Astrocyte (in vitro differentiated cells and primary cell): Measurements from ENCODE around the gene DMGDH. TPM values are rescaled to one million over a fixed set of nuclear protein-coding genes. Genes with fewer than 3 reads are reported as not detected.

Source experiments
- DNase-seq: peaks from one replicate; pipeline ENCODE4 v3.0.0-alpha.2; 2010; ENCODE audit warnings: low read depth
- FAIRE-seq: peaks from 2 replicates; lab custom pipeline; 2011; peaks lifted over from hg19 to GRCh38; lab: Jason Lieb, UNC
- H2AFZ ChIP-seq: 2 replicates; pipeline ENCODE4 v1.6.0; 2012; ENCODE audit warnings: low read depth, low read length, inconsistent platforms
- H3K27ac ChIP-seq: 2 replicates; pipeline ENCODE4 v1.5.1; 2011; ENCODE audit warnings: low read depth, low read length, inconsistent platforms
- H3K27me3 ChIP-seq: 2 replicates; pipeline ENCODE4 v1.6.0; 2011; ENCODE audit warnings: low read length, inconsistent platforms; ENCODE audit not compliant: insufficient read depth
- H3K36me3 ChIP-seq: 2 replicates; pipeline ENCODE4 v1.5.1; 2011; ENCODE audit warnings: low read length, inconsistent platforms; ENCODE audit not compliant: insufficient read depth
- H3K4me1 ChIP-seq: 2 replicates; pipeline ENCODE4 v1.5.1; 2011; ENCODE audit warnings: low read length, inconsistent platforms; ENCODE audit not compliant: insufficient read depth
- H3K4me2 ChIP-seq: 2 replicates; pipeline ENCODE4 v1.6.0; 2012; ENCODE audit warnings: low read length, inconsistent platforms
- H3K4me3 ChIP-seq: 2 replicates; pipeline ENCODE4 v1.5.1; 2011; ENCODE audit warnings: low read depth, mild to moderate bottlenecking, low read length, inconsistent platforms; ENCODE audit not compliant: insufficient read depth
- H3K79me2 ChIP-seq: 2 replicates; pipeline ENCODE4 v1.6.0; 2012; ENCODE audit warnings: mild to moderate bottlenecking, low read length, inconsistent platforms; ENCODE audit not compliant: insufficient read depth
- H3K9ac ChIP-seq: 2 replicates; pipeline ENCODE4 v1.6.0; 2012; ENCODE audit warnings: mild to moderate bottlenecking, low read length, inconsistent platforms
- H3K9me3 ChIP-seq: 2 replicates; pipeline ENCODE4 v1.5.1; 2012; ENCODE audit warnings: low read depth, mild to moderate bottlenecking, low read length, inconsistent platforms; ENCODE audit not compliant: insufficient read depth
- H4K20me1 ChIP-seq: 2 replicates; pipeline ENCODE4 v1.6.0; 2012; ENCODE audit warnings: low read length, inconsistent platforms; ENCODE audit not compliant: insufficient read depth
- H3K27ac Mint-ChIP-seq: one replicate; pipeline ENCODE4 v1.8.0; 2021; ENCODE audit warnings: mild to moderate bottlenecking, mixed read lengths; ENCODE audit not compliant: unreplicated experiment
- H3K27me3 Mint-ChIP-seq: one replicate; pipeline ENCODE4 v1.8.0; 2021; ENCODE audit warnings: low read depth, mixed read lengths; ENCODE audit not compliant: unreplicated experiment
- H3K36me3 Mint-ChIP-seq: one replicate; pipeline ENCODE4 v1.8.0; 2021; ENCODE audit warnings: low read depth, mixed read lengths; ENCODE audit not compliant: unreplicated experiment
- H3K4me1 Mint-ChIP-seq: one replicate; pipeline ENCODE4 v1.8.0; 2021; ENCODE audit warnings: low read depth, mixed read lengths; ENCODE audit not compliant: unreplicated experiment
- H3K4me3 Mint-ChIP-seq: one replicate; pipeline ENCODE4 v1.8.0; 2021; ENCODE audit warnings: mild to moderate bottlenecking, moderate library complexity, mixed read lengths; ENCODE audit not compliant: unreplicated experiment
- H3K9me3 Mint-ChIP-seq: one replicate; pipeline ENCODE4 v1.8.0; 2021; ENCODE audit warnings: mild to moderate bottlenecking, mixed read lengths; ENCODE audit not compliant: unreplicated experiment
- CTCF ChIP-seq: IDR thresholded peaks from 2 replicates; pipeline ENCODE4 v1.5.1; 2011; ENCODE audit warnings: low read depth, mild to moderate bottlenecking, inconsistent platforms, low read length, moderate library complexity; ENCODE audit not compliant: insufficient read depth
- EZH2 ChIP-seq: IDR thresholded peaks from 2 replicates; pipeline ENCODE4 v1.6.1; 2012; ENCODE audit warnings: mild to moderate bottlenecking, low read length, inconsistent platforms; ENCODE audit not compliant: insufficient read depth
- total RNA-seq: library from RNA; stranded (reverse); gene quantifications from 2 replicates; pipeline ENCODE4 v1.2.1, GENCODE V29; 2021

The DMGDH gene
- total RNA-seq, 1 donor from 2014 or later = not detected

GRCh38 chr5:79081779-79082178 lies 12.3 kb upstream of the DMGDH start:
- no peaks in the 10 kb centered on the region for H4K20me1 ChIP-seq
- H3K4me2 ChIP-seq = no peak overlapping the region
- no peaks in the 10 kb centered on the region for H3K79me2 ChIP-seq
- no peaks in the 10 kb centered on the region for H3K4me1 ChIP-seq
- peaks cover 2% of the 10 kb centered on the region for H3K27me3 Mint-ChIP-seq
- no peaks in the 10 kb centered on the region for H3K36me3 Mint-ChIP-seq
- H3K27ac Mint-ChIP-seq = no peak overlapping the region
- no peak for FAIRE-seq
- H3K4me3 ChIP-seq = no peak overlapping the region
- no peak for TF ChIP-seq EZH2
- no peak for TF ChIP-seq CTCF
- no peaks in the 10 kb centered on the region for H3K27me3 ChIP-seq
- H2AFZ ChIP-seq = no peak overlapping the region
- H3K4me3 Mint-ChIP-seq = no peak overlapping the region
- no peak overlapping the region for H3K9ac ChIP-seq
- H3K27ac ChIP-seq = no peak overlapping the region
- peaks cover 16% of the 10 kb centered on the region for H3K4me1 Mint-ChIP-seq
- H3K36me3 ChIP-seq = no peaks in the 10 kb centered on the region
- H3K9me3 Mint-ChIP-seq = peaks cover 4% of the 10 kb centered on the region
- DNase-seq = no peak
- no peaks in the 10 kb centered on the region for H3K9me3 ChIP-seq

GRCh38 chr5:79080804-79081203 lies 11.3 kb upstream of the DMGDH start:
- Histone ChIP-seq H2AFZ (no peak overlapping the region), H3K9me3 (no peaks in the 10 kb centered on the region), H3K27ac (no peak overlapping the region), H3K4me3 (no peak overlapping the region), H3K4me2 (no peak overlapping the region), H3K36me3 (no peaks in the 10 kb centered on the region), H3K27me3 (no peaks in the 10 kb centered on the region), H3K9ac (no peak overlapping the region), H3K4me1 (no peaks in the 10 kb centered on the region), H4K20me1 (no peaks in the 10 kb centered on the region), H3K79me2 (no peaks in the 10 kb centered on the region)
- no peak for TF ChIP-seq CTCF
- no peak for TF ChIP-seq EZH2
- H3K4me3 Mint-ChIP-seq = no peak overlapping the region
- H3K4me1 Mint-ChIP-seq = peaks cover 15% of the 10 kb centered on the region
- peaks cover 4% of the 10 kb centered on the region for H3K9me3 Mint-ChIP-seq
- DNase-seq = no peak
- no peak for FAIRE-seq
- no peak overlapping the region for H3K27ac Mint-ChIP-seq
- H3K36me3 Mint-ChIP-seq = no peaks in the 10 kb centered on the region
- peaks cover 2% of the 10 kb centered on the region for H3K27me3 Mint-ChIP-seq

- TF ChIP-seq EZH2 = no peak
- no peak for TF ChIP-seq CTCF
- H4K20me1 ChIP-seq = no peaks in the 10 kb centered on the region
- no peaks in the 10 kb centered on the region for H3K27me3 ChIP-seq
- no peak overlapping the region for H3K4me2 ChIP-seq
- H3K9me3 Mint-ChIP-seq = peaks cover 16% of the 10 kb centered on the region
- H3K9ac ChIP-seq = no peak overlapping the region
- H3K27ac ChIP-seq = no peak overlapping the region
- no peak overlapping the region for H3K27ac Mint-ChIP-seq
- DNase-seq (peak; percentile 31), FAIRE-seq (no peak)
- peaks cover 2% of the 10 kb centered on the region for H3K27me3 Mint-ChIP-seq
- H2AFZ ChIP-seq = no peak overlapping the region
- peaks cover 6% of the 10 kb centered on the region for H3K9me3 ChIP-seq
- peaks cover 22% of the 10 kb centered on the region for H3K4me1 Mint-ChIP-seq
- H3K4me1 ChIP-seq = no peaks in the 10 kb centered on the region
- no peak overlapping the region for H3K4me3 Mint-ChIP-seq
- H3K36me3 ChIP-seq = no peaks in the 10 kb centered on the region
- no peak overlapping the region for H3K4me3 ChIP-seq
- no peaks in the 10 kb centered on the region for H3K79me2 ChIP-seq
- peaks cover 4% of the 10 kb centered on the region for H3K36me3 Mint-ChIP-seq
These were observed 8.3 kb upstream of the DMGDH start for GRCh38 chr5:79077680-79078365.
